B cell (primary cell): ENCODE results near the gene HS3ST3A1.

Source experiments
- EZH2 ChIP-seq: IDR thresholded peaks from 2 replicates; pipeline ENCODE4 v1.6.1; 2012; ENCODE audit warnings: borderline replicate concordance, low read depth, mild to moderate bottlenecking, moderate library complexity, low read length; ENCODE audit not compliant: insufficient read depth, poor library complexity, severe bottlenecking
- TF ChIP-seq, protein P1 (sequence below): fragments of 200-600 bp; IDR thresholded peaks from one replicate; pipeline ENCODE4 v1.8.0; 2022; ENCODE audit warnings: antibody characterized with exemption, mild to moderate bottlenecking

DNA sequence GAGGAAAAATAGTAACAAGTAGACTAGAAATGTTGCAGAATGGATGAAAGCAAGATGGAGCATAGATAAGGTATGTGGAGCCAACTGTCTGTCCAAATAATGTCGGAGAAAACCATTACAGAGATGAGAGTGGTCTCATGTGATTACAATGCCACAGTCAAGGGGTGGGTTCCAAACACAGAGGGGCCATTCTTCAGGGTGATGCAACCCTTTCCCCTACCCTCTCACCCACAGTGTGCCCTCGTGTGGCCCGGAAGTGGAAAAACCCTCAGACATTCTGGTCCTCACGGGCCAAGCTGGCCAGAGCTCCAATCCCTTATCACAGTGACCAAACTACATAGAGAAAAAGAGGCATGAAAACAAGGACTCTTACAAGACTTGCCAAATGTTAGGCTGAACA, 17.7 kb upstream of the HS3ST3A1 start:
- TF ChIP-seq, protein P1, sequence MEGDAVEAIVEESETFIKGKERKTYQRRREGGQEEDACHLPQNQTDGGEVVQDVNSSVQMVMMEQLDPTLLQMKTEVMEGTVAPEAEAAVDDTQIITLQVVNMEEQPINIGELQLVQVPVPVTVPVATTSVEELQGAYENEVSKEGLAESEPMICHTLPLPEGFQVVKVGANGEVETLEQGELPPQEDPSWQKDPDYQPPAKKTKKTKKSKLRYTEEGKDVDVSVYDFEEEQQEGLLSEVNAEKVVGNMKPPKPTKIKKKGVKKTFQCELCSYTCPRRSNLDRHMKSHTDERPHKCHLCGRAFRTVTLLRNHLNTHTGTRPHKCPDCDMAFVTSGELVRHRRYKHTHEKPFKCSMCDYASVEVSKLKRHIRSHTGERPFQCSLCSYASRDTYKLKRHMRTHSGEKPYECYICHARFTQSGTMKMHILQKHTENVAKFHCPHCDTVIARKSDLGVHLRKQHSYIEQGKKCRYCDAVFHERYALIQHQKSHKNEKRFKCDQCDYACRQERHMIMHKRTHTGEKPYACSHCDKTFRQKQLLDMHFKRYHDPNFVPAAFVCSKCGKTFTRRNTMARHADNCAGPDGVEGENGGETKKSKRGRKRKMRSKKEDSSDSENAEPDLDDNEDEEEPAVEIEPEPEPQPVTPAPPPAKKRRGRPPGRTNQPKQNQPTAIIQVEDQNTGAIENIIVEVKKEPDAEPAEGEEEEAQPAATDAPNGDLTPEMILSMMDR = no peak
- no peak for TF ChIP-seq EZH2
